K562 (cell line): Measurements from ENCODE around the gene CWF19L2. TPM values are rescaled to one million over a fixed set of nuclear protein-coding genes. Genes with fewer than 3 reads are reported as not detected.

Experiments used
- ARHGAP35 ChIP-seq: fragments of 450-650 bp; IDR thresholded peaks from 2 replicates; pipeline ENCODE4 v1.6.1; 2018; ENCODE audit not compliant: partially characterized antibody
- CREM ChIP-seq: IDR thresholded peaks from 2 replicates; pipeline ENCODE4 v1.6.1; 2014; ENCODE audit warnings: antibody characterized with exemption, low read depth
- ELF1 ChIP-seq: fragments of 200-800 bp; sonication (Bioruptor generic); IDR thresholded peaks from 2 replicates; pipeline ENCODE4 v1.6.1; 2016; ENCODE audit warnings: missing genetic modification characterization, missing compliant biosample characterization
- ESRRB ChIP-seq: fragments of 250-450 bp; sonication (Bioruptor Pico); IDR thresholded peaks from 2 replicates; pipeline ENCODE4 v1.5.0; 2020; ENCODE audit warnings: mild to moderate bottlenecking, moderate library complexity, borderline replicate concordance
- ILK ChIP-seq: fragments of 450-650 bp; IDR thresholded peaks from 2 replicates; pipeline ENCODE4 v1.6.1; 2016; ENCODE audit warnings: missing genetic modification characterization, low read depth, mild to moderate bottlenecking, missing compliant biosample characterization, moderate library complexity, borderline replicate concordance
- JUN ChIP-seq, 2 experiments: sonication (generic) in 1 of 2; formaldehyde crosslinking in 1 of 2; IDR thresholded peaks; 2 replicates each; pipeline versions ENCODE4 v1.6.1 to v1.8.0; 2012 to 2022; ENCODE audit warnings: borderline replicate concordance in 2 of 2, mild to moderate bottlenecking in 2 of 2, improper control_type of control experiment in 1 of 2, low read depth in 1 of 2, low read length in 1 of 2, missing genetic modification reagents in 1 of 2
- RBM17 ChIP-seq: fragments of 200-400 bp; formaldehyde crosslinking; IDR thresholded peaks from 2 replicates; pipeline ENCODE4 v1.6.1; 2017; ENCODE audit warnings: low read depth, mild to moderate bottlenecking, low read length, borderline replicate concordance
- THRA ChIP-seq: fragments of 450-650 bp; IDR thresholded peaks from 2 replicates; pipeline ENCODE4 v1.6.1; 2017; ENCODE audit warnings: mild to moderate bottlenecking, moderate library complexity
- ZNF146 ChIP-seq: IDR thresholded peaks from one replicate; pipeline ENCODE4 v1.6.1; 2018; ENCODE audit warnings: missing compliant biosample characterization; ENCODE audit not compliant: unreplicated experiment
- ZNF717 ChIP-seq: fragments of 250-450 bp; sonication (Bioruptor Pico); IDR thresholded peaks from 2 replicates; pipeline ENCODE4 v1.5.0; 2021
- polyA plus RNA-seq, 8 experiments: library from polyadenylated mRNA; depleted of rRNA in 4 of 8; stranded (reverse) in 5 of 8; unstranded in 3 of 8; fragments of >200 nt; fragmentation: Nextera tagmentation in 2 of 8; fragmentation: Illumina TruSeq in 1 of 8; extraction: Ambion mirVana in 2 of 8; extraction: Trizol in 1 of 8; gene quantifications; 2 replicates each; pipeline versions ENCODE4 v1.2.1 to v1.2.3, GENCODE V29; 2011 to 2014; ENCODE audit warnings: inconsistent platforms in 1 of 8, missing spikeins in 1 of 8
- total RNA-seq, 7 experiments: library from RNA; depleted of rRNA in 6 of 7; stranded (reverse); fragments of >200 nt in 6 of 7; fragmentation: Illumina TruSeq in 2 of 7; extraction: Trizol in 2 of 7; gene quantifications; 2 replicates each; pipeline versions ENCODE4 v1.2.1 to v1.2.3, GENCODE V29; 2011 to 2021; ENCODE audit warnings: low replicate concordance in 1 of 7
- TF ChIP-seq, protein P1 (sequence below): fragments of 450-650 bp; IDR thresholded peaks from 2 replicates; pipeline ENCODE4 v1.7.1; 2018; ENCODE audit warnings: mild to moderate bottlenecking, low read depth; ENCODE audit not compliant: partially characterized antibody
- TF ChIP-seq, protein P2 (sequence below): fragments of 250-450 bp; sonication (Bioruptor Pico); IDR thresholded peaks from 2 replicates; pipeline ENCODE4 v1.5.0; 2021; ENCODE audit warnings: mild to moderate bottlenecking, borderline replicate concordance
- TF ChIP-seq, protein P3 (sequence below): fragments of 250-450 bp; sonication (Bioruptor Pico); IDR thresholded peaks from 2 replicates; pipeline ENCODE4 v1.5.0; 2021; ENCODE audit warnings: mild to moderate bottlenecking, moderate library complexity
- TF ChIP-seq, protein P4 (sequence below): conservative IDR thresholded peaks from 2 replicates; pipeline ENCODE4 v1.6.1; 2011; ENCODE audit warnings: low read depth, mild to moderate bottlenecking, low read length; ENCODE audit not compliant: control insufficient read depth

Gene CWF19L2
- total and polyA plus RNA-seq, 9 of the 15 experiments (the other 6 are each of a cell fraction or from before 2014, with no cell fraction given): 4.7 to 23.3 (median 10.2) TPM

- TF ChIP-seq, protein P1, sequence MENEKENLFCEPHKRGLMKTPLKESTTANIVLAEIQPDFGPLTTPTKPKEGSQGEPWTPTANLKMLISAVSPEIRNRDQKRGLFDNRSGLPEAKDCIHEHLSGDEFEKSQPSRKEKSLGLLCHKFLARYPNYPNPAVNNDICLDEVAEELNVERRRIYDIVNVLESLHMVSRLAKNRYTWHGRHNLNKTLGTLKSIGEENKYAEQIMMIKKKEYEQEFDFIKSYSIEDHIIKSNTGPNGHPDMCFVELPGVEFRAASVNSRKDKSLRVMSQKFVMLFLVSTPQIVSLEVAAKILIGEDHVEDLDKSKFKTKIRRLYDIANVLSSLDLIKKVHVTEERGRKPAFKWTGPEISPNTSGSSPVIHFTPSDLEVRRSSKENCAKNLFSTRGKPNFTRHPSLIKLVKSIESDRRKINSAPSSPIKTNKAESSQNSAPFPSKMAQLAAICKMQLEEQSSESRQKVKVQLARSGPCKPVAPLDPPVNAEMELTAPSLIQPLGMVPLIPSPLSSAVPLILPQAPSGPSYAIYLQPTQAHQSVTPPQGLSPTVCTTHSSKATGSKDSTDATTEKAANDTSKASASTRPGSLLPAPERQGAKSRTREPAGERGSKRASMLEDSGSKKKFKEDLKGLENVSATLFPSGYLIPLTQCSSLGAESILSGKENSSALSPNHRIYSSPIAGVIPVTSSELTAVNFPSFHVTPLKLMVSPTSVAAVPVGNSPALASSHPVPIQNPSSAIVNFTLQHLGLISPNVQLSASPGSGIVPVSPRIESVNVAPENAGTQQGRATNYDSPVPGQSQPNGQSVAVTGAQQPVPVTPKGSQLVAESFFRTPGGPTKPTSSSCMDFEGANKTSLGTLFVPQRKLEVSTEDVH: peak; percentile 80
- TF ChIP-seq ESRRB (CRISPR knock-in tag) (no peak), JUN (IDR thresholded peaks at IDR 0.05; ENCODE audit: borderline replicate concordance, low read depth, low read length) (no peak), JUN (CRISPR knock-in tag; IDR thresholded peaks at IDR 0.05; ENCODE audit: borderline replicate concordance) (no peak), ZNF717 (CRISPR knock-in tag) (no peak), ZNF146 (no peak), ILK (tag) (no peak), RBM17 (no peak), CREM (peak; percentile 35; the same call in 1 of the 2 replicates), THRA (no peak), ARHGAP35 (no peak), ELF1 (tag) (peak; percentile 85)
- TF ChIP-seq, protein P2, sequence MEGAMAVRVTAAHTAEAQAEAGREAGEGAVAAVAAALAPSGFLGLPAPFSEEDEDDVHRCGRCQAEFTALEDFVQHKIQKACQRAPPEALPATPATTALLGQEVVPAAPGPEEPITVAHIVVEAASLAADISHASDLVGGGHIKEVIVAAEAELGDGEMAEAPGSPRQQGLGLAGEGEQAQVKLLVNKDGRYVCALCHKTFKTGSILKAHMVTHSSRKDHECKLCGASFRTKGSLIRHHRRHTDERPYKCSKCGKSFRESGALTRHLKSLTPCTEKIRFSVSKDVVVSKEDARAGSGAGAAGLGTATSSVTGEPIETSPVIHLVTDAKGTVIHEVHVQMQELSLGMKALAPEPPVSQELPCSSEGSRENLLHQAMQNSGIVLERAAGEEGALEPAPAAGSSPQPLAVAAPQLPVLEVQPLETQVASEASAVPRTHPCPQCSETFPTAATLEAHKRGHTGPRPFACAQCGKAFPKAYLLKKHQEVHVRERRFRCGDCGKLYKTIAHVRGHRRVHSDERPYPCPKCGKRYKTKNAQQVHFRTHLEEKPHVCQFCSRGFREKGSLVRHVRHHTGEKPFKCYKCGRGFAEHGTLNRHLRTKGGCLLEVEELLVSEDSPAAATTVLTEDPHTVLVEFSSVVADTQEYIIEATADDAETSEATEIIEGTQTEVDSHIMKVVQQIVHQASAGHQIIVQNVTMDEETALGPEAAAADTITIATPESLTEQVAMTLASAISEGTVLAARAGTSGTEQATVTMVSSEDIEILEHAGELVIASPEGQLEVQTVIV (CRISPR knock-in tag): peak; percentile 97
- TF ChIP-seq, protein P3, sequence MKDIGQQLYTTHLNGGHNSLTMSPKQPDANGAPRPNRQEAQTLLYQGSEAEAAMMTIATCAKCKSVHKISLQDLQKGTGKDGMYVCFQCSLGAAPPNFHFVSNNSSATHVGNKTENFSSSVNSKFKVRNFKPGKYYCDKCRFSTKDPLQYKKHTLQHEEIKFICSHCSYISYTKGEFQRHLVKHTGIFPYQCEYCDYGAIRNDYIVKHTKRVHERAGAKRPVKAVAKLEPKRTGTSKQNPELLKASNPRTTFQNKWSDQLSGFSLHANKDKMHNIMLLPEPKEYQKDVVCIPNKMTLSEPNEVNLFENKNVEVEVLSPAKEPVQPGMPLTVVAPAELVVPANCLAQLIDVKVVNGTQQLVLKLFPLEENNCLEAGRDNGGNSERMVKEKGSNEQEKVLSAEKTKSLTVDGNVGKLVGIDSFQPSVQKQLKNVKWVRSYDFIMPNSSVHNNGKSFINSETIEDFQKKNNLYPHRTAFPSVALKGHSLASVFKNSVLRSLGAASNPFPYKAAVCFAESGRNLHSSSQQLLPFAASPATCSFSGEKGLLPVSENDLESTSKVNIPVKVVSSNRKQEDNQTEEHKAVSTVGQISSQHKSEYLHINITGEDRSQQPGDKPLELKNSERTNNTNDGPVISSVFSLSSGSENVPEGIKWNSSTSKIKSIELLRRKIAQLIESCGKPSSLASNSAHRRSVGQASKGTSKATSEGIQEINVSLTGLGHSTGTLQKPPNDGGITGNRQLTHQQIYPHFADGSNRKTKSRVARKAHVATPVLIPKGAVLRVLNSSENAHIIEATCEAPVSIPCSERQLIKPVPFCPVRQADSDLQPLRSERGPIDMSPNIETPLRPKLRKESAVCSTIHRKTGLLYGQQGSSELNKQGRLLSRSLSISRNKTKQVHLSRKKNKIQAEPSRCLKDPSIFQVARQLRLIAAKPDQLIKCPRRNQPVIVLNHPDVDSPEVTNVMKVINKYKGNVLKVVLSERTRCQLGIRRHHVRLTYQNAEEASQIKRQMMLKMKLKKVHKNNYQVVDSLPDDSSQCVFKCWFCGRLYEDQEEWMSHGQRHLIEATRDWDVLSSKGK (CRISPR knock-in tag): no peak
- TF ChIP-seq, protein P4, sequence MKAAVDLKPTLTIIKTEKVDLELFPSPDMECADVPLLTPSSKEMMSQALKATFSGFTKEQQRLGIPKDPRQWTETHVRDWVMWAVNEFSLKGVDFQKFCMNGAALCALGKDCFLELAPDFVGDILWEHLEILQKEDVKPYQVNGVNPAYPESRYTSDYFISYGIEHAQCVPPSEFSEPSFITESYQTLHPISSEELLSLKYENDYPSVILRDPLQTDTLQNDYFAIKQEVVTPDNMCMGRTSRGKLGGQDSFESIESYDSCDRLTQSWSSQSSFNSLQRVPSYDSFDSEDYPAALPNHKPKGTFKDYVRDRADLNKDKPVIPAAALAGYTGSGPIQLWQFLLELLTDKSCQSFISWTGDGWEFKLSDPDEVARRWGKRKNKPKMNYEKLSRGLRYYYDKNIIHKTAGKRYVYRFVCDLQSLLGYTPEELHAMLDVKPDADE: no peak
Observed at GRCh38 chr11:107457558-107458271, at the start of gene CWF19L2 (continued).
